BJ (cell line): ENCODE measurements around the gene AFF4. TPM values are rescaled to one million over a fixed set of nuclear protein-coding genes. Genes with fewer than 3 reads are reported as not detected.
"Not testable (repeated sequence)": the region's sequence is repeated elsewhere in the genome, so short reads cannot be mapped to it uniquely, and the experiment has no call there.

Experiments
- CTCF ChIA-PET: fragments of 350-600 bp; formaldehyde crosslinking; extraction: SDS; loops from one replicate; lab custom pipeline; 2021; ENCODE audit warnings: antibody characterized with exemption, inconsistent platforms; lab: Yijun Ruan, JAX
- POLR2A ChIA-PET: fragments of 300-600 bp; sonication (Branson Sonifier 250); formaldehyde crosslinking; extraction: SDS; loops from one replicate; lab custom pipeline; 2021; ENCODE audit warnings: antibody characterized with exemption; lab: Charles Lee
- DNase-seq: peaks from one replicate; pipeline ENCODE4 v3.0.0-alpha.2; 2011; ENCODE audit warnings: low read depth
- H3K27me3 ChIP-seq: 2 replicates; pipeline ENCODE4 v1.6.0; 2011; ENCODE audit warnings: low read length; ENCODE audit not compliant: control insufficient read depth, insufficient read depth
- H3K36me3 ChIP-seq: 2 replicates; pipeline ENCODE4 v1.5.1; 2011; ENCODE audit warnings: low read length; ENCODE audit not compliant: control insufficient read depth, insufficient read depth
- H3K4me3 ChIP-seq: 2 replicates; pipeline ENCODE4 v1.5.1; 2011; ENCODE audit warnings: low read depth, mild to moderate bottlenecking, control low read depth, low read length
- polyA plus RNA-seq: library from polyadenylated mRNA; depleted of rRNA; stranded (reverse); fragments of >200 nt; gene quantifications from 2 replicates; pipeline ENCODE4 v1.2.3, GENCODE V29; 2011
- TF ChIP-seq, protein P1 (sequence below): IDR thresholded peaks from 2 replicates; pipeline ENCODE4 v1.5.1; 2011; ENCODE audit warnings: low read depth, mild to moderate bottlenecking, control low read depth, inconsistent platforms, low read length, moderate library complexity; ENCODE audit not compliant: insufficient read depth

The AFF4 gene
- polyA plus RNA-seq, 1 experiment = 42.5 TPM

DNA sequence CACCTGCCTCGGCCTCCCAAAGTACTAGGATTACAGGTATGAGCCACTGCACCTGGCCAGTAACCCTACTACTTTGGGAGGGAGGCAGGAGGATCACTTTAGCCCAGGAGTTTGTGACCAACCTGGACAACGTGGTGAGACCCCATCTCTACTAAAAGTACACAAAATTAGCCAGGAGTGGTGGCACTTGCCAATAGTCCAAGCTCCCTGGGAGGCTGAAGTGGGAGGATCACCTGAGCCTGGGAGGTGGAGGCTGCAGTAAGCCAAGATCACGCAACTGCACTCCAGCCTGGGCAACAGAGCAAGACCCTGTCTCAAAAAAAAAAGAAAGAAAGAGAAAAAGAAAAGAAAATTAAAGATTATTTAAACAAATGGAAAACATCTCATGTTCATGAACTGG lies 107.4 kb downstream of the AFF4 start:
- no peaks in the 10 kb centered on the region for H3K36me3 ChIP-seq
- H3K4me3 ChIP-seq = no peak overlapping the region
- ChIA-PET CTCF (interaction anchor here (3.7 kb wide), 1 partner anchor 10 kb away, joined by 15 read pairs; the partner anchor contains the start of genes GDF9 and UQCRQ), POLR2A (no interaction called here)
- no peak for DNase-seq
- TF ChIP-seq, protein P1, sequence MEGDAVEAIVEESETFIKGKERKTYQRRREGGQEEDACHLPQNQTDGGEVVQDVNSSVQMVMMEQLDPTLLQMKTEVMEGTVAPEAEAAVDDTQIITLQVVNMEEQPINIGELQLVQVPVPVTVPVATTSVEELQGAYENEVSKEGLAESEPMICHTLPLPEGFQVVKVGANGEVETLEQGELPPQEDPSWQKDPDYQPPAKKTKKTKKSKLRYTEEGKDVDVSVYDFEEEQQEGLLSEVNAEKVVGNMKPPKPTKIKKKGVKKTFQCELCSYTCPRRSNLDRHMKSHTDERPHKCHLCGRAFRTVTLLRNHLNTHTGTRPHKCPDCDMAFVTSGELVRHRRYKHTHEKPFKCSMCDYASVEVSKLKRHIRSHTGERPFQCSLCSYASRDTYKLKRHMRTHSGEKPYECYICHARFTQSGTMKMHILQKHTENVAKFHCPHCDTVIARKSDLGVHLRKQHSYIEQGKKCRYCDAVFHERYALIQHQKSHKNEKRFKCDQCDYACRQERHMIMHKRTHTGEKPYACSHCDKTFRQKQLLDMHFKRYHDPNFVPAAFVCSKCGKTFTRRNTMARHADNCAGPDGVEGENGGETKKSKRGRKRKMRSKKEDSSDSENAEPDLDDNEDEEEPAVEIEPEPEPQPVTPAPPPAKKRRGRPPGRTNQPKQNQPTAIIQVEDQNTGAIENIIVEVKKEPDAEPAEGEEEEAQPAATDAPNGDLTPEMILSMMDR = no peak
- no peaks in the 10 kb centered on the region for H3K27me3 ChIP-seq

DNA sequence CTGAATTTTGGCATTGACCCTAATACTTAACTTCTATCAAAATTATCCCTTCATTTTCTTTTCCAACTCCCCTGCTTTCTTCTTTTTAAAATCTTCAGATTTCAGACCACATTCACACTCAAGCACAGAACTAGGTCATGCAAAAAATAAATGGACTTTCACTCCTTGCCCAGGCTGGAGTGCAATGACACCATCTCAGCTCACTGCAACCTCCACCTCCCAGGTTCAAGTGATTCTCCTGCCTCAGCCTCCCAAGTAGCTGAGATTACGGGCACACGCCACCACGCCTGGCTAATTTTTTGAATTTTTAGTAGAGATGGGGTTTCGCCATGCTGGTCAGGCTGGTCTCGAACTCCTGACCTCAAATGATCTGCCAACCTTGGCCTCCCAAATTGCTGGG lies 108.4 kb downstream of the AFF4 start:
- H3K4me3 ChIP-seq, H3K36me3 ChIP-seq, DNase-seq, H3K27me3 ChIP-seq, POLR2A ChIA-PET: not testable (repeated sequence)
- CTCF ChIA-PET = interaction anchor here (0.6 to 3.7 kb wide), 5 partner anchors 11 to 44 kb away, joined by 3 to 15 read pairs (median 3); partner anchors contain the start of genes GDF9, SHROOM1 and UQCRQ

DNA sequence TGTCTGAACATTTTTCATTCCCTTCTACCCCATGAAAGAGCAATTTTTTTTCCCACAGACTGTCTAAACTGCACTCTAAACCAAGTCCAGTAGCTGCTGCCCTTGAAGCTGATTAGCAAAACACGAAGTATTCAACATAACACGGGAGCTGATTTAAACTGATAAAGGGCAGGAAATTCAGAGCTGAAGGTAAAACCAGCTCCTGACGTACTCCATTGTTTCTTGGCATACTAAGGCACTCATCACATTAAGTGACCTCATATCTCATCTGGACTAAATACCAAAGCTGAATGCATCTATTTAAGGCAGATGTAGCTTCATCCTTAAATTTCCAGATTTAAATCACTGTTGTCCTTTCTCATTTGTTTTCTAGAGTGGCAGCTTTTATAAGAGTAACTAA lies 109.1 kb downstream of the AFF4 start:
- Histone ChIP-seq H3K4me3 (no peak overlapping the region), H3K36me3 (no peaks in the 10 kb centered on the region), H3K27me3 (no peaks in the 10 kb centered on the region)
- TF ChIP-seq, protein P1 = no peak
- POLR2A ChIA-PET = no interaction called here
- no peak for DNase-seq
- CTCF ChIA-PET = interaction anchor here (0.7 to 3.7 kb wide), 4 partner anchors 11 to 29 kb away, joined by 3 to 15 read pairs (median 8); partner anchors contain the start of genes GDF9, SHROOM1 and UQCRQ

DNA sequence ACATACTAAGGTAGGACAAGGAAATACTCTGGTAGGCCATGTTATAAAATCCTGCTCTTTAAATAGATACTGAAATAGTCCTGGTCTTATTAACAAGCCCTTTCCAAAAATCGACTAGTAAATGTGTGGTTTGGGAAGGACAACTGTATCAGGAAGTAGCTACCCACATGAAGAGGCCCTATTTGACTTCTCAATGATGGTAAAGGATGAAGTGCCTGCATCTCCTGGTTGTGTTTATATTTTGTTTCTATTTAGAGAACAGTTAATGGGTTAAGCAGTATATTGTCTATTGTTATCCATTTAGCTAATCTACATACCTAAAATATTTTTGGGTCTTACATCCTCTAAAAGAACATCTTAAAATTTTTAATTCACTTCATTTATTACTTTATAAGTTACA lies 109.6 kb downstream of the AFF4 start:
- Histone ChIP-seq H3K27me3 (no peaks in the 10 kb centered on the region), H3K36me3 (no peaks in the 10 kb centered on the region), H3K4me3 (no peak overlapping the region)
- CTCF ChIA-PET = interaction anchor here (1.2 to 3.7 kb wide), 3 partner anchors 12 to 29 kb away, joined by 3 to 15 read pairs (median 13); partner anchors contain the start of genes GDF9, SHROOM1 and UQCRQ
- TF ChIP-seq, protein P1 = no peak
- DNase-seq = no peak
- POLR2A ChIA-PET = no interaction called here

DNA sequence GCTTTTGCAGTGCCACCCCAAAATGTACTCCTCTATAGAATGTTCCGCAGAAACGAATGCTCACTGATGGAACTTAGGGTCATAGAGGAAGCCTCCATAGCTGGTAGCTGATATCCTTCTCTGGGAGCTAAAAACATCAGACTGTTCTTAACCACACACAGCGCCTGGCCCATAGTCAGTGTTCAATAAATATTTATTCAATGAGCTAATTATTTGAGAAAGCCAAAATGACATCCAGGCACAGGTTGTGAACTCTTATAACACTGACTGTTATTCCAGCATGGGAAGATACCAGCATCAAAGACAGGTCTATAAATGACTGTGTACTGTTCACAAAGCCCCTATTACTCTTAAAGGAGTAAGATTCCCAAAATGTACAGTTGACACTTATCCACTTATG lies 110.1 kb downstream of the AFF4 start:
- POLR2A ChIA-PET = no interaction called here

More for the DNA sequence above, 110.1 kb downstream of the AFF4 start:
- H3K4me3 ChIP-seq = no peak overlapping the region
- no peaks in the 10 kb centered on the region for H3K36me3 ChIP-seq
- DNase-seq = no peak
- H3K27me3 ChIP-seq = no peaks in the 10 kb centered on the region
- CTCF ChIA-PET = interaction anchor here (3.5 to 3.7 kb wide), 2 partner anchors 12 to 23 kb away, joined by 13 to 15 read pairs; partner anchors contain the start of genes GDF9, SHROOM1 and UQCRQ
- TF ChIP-seq, protein P1 = no peak
